ENCODE measurements around the gene PRKAG1. TPM values are rescaled to one million over a fixed set of nuclear protein-coding genes. Genes with fewer than 3 reads are reported as not detected.

The PRKAG1 gene
- total and polyA plus RNA-seq, 10 of the 15 experiments (the other 5 are each of a cell fraction or from before 2014, with no cell fraction given), result 44.5 to 91.6 (median 60.9) TPM

GRCh38 chr12:49055092-49055491 is 36.5 kb upstream of the PRKAG1 start:
- no peaks in the 10 kb centered on the region for H3K9me3 ChIP-seq (replicated peaks; ENCODE audit: control insufficient read depth, insufficient read depth, low read length)
- in situ Hi-C loops (cut with MboI) (no loop called here), intact Hi-C loops (cut with micrococcal nuclease; ENCODE audit: unreplicated experiment) (no loop called here)
- no TSS peak for BruUV-seq (replicated peaks)
- no peak for ATAC-seq
- ChIA-PET SMC1A (ENCODE audit: uncharacterized antibody, unreplicated experiment) (interaction anchor here (0.9 to 1.3 kb wide), 3 partner anchors 9 to 58 kb away, joined by 3 to 5 read pairs (median 4); no protein-coding TSS in a partner anchor), CTCF (interaction anchor here (1.2 to 5.0 kb wide), 7 partner anchors 9 to 66 kb away, joined by 3 to 26 read pairs (median 12); no protein-coding TSS in a partner anchor), POLR2A (interaction anchor here (0.6 to 1.1 kb wide), 3 partner anchors 18 to 207 kb away, joined by 3 to 10 read pairs (median 4); partner anchors contain the start of gene DDX23), RAD21 (ENCODE audit: unreplicated experiment) (interaction anchor here (2.1 kb wide), 1 partner anchor 14 kb away, joined by 8 read pairs; the partner anchor contains the start of gene RHEBL1)
- peaks cover 24 to 45% of the 10 kb centered on the region in 2 experiments for H3K36me3 ChIP-seq (ENCODE audit: control insufficient read depth in 2 of 2, insufficient read depth in 2 of 2, low read length in 1 of 2)
- WGBS (ENCODE audit: insufficient coverage, insufficient replicate concordance, low lambda C conversion rate, missing lambda C conversion rate), result 95% methylated on average over 4 of the region's 4 CpGs
- H4K20me1 ChIP-seq (ENCODE audit: control insufficient read depth, insufficient read depth), result peaks cover 27% of the 10 kb centered on the region
- H2AFZ ChIP-seq (ENCODE audit: control insufficient read depth, low read depth, low read length), result no peak overlapping the region
- no peaks in the 10 kb centered on the region for H3K27me3 ChIP-seq (replicated peaks in 1 of 2; ENCODE audit: control insufficient read depth in 2 of 2, insufficient read depth in 2 of 2, low read length in 1 of 2)
- peak overlapping the region; percentile 88 for H3K4me2 ChIP-seq (ENCODE audit: control insufficient read depth, insufficient read depth)
- no peak for DNase-seq (ENCODE audit: low read depth, low spot score)
- peaks cover 6% of the 10 kb centered on the region; the same call in 1 of the 2 replicates for H3K4me1 ChIP-seq (ENCODE audit: control insufficient read depth, insufficient read depth, low read length)
- peak overlapping the region; percentile 32 for H3K9ac ChIP-seq (ENCODE audit: control insufficient read depth, insufficient read depth, low read length)
- peak overlapping the region; percentile 99; the same call in 1 of the 2 replicates for H3K4me3 ChIP-seq
- H3K79me2 ChIP-seq (ENCODE audit: control insufficient read depth, insufficient read depth, low read length), result peaks cover 60% of the 10 kb centered on the region
- FAIRE-seq, result no peak
- H3K27ac ChIP-seq (ENCODE audit: control insufficient read depth, insufficient read depth), result no peak overlapping the region
- TF ChIP-seq NKRF (conservative IDR thresholded peaks at IDR 0.05) (no peak), STAT1 (conservative IDR thresholded peaks at IDR 0.05) (no peak), RUNX3 (IDR thresholded peaks at IDR 0.05; ENCODE audit: low read length) (no peak), ESRRA (IDR thresholded peaks at IDR 0.05; ENCODE audit: low read length) (no peak), HSF1 (IDR thresholded peaks at IDR 0.05; ENCODE audit: low read depth, low read length) (no peak), EGR1 (IDR thresholded peaks at IDR 0.05; ENCODE audit: borderline replicate concordance in 1 of 2, low read depth in 2 of 2, low read length in 2 of 2) (no peak)

Data from GM12878 (cell line).